Measurements from ENCODE around the gene SLC9A1. TPM values are rescaled to one million over a fixed set of nuclear protein-coding genes. Genes with fewer than 3 reads are reported as not detected.

Gene SLC9A1
- total RNA-seq, 1 donor from 2014 or later, result 1.8 TPM

GRCh38 chr1:27162090-27162489, 7.2 kb upstream of the SLC9A1 start:
- H3K27me3 ChIP-seq, result no peaks in the 10 kb centered on the region
- H3F3A ChIP-seq (ENCODE audit: low read depth), result no peaks in the 10 kb centered on the region
- H3K27me3 Mint-ChIP-seq (ENCODE audit: insufficient read depth, low read depth), result no peaks in the 10 kb centered on the region
- H3K4me2 ChIP-seq, result no peak overlapping the region
- TF ChIP-seq EZH2 (IDR thresholded peaks at IDR 0.05) (no peak), EZH2phosphoT487 (IDR thresholded peaks at IDR 0.05) (no peak)
- TF ChIP-seq, protein P1, sequence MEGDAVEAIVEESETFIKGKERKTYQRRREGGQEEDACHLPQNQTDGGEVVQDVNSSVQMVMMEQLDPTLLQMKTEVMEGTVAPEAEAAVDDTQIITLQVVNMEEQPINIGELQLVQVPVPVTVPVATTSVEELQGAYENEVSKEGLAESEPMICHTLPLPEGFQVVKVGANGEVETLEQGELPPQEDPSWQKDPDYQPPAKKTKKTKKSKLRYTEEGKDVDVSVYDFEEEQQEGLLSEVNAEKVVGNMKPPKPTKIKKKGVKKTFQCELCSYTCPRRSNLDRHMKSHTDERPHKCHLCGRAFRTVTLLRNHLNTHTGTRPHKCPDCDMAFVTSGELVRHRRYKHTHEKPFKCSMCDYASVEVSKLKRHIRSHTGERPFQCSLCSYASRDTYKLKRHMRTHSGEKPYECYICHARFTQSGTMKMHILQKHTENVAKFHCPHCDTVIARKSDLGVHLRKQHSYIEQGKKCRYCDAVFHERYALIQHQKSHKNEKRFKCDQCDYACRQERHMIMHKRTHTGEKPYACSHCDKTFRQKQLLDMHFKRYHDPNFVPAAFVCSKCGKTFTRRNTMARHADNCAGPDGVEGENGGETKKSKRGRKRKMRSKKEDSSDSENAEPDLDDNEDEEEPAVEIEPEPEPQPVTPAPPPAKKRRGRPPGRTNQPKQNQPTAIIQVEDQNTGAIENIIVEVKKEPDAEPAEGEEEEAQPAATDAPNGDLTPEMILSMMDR (IDR thresholded peaks at IDR 0.05), result no peak
- no peak overlapping the region for H3K4me3 Mint-ChIP-seq
- H3K9ac ChIP-seq, result no peak overlapping the region
- H3K36me3 ChIP-seq, result no peaks in the 10 kb centered on the region
- H3K9me3 Mint-ChIP-seq, result no peaks in the 10 kb centered on the region
- no peaks in the 10 kb centered on the region for H3K4me1 Mint-ChIP-seq
- no peak overlapping the region for H3K27ac Mint-ChIP-seq
- H3K9me3 ChIP-seq (ENCODE audit: low read depth), result no peaks in the 10 kb centered on the region
- H3K4me1 ChIP-seq, result no peaks in the 10 kb centered on the region
- DNase-seq (ENCODE audit: low spot score), result no peak
- H2AFZ ChIP-seq (replicated peaks), result no peak overlapping the region
- H3K27ac ChIP-seq, result no peak overlapping the region
- H4K20me1 ChIP-seq (ENCODE audit: low read depth), result no peaks in the 10 kb centered on the region
- no peaks in the 10 kb centered on the region for H3K36me3 Mint-ChIP-seq
- H3K4me3 ChIP-seq, result no peak overlapping the region
- no peaks in the 10 kb centered on the region for H3K79me2 ChIP-seq (ENCODE audit: low read depth)

DNA sequence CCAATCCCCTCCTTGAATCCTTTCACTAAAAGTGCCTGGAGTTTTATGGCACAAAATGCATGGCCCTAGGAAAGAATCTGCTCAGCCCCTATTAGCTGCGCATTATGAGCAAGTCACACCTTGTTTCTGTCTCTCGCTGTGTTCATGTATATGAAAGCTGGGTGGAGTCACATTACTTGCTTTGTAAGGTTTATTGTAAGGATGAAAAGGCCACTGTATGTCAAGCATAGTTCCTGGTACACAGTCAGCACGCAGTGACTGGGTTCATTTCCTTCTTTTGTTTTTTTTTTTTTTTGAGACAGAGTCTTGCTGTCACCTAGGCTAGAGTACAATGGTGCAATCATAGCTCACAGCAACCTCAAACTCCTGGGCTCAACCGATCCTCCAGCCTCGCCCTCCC, 6.7 kb upstream of the SLC9A1 start:
- Histone ChIP-seq H3K27ac (no peak overlapping the region), H3K4me2 (no peak overlapping the region), H3K4me3 (no peak overlapping the region), H4K20me1 (ENCODE audit: low read depth) (no peaks in the 10 kb centered on the region), H3K27me3 (no peaks in the 10 kb centered on the region), H3K9me3 (ENCODE audit: low read depth) (no peaks in the 10 kb centered on the region), H3K9ac (no peak overlapping the region), H3F3A (ENCODE audit: low read depth) (no peaks in the 10 kb centered on the region), H3K79me2 (ENCODE audit: low read depth) (no peaks in the 10 kb centered on the region), H3K4me1 (no peaks in the 10 kb centered on the region), H3K36me3 (no peaks in the 10 kb centered on the region), H2AFZ (replicated peaks) (no peak overlapping the region)
- no peak overlapping the region for H3K4me3 Mint-ChIP-seq
- no peak for DNase-seq (ENCODE audit: low spot score)
- H3K4me1 Mint-ChIP-seq, result no peaks in the 10 kb centered on the region
- no peaks in the 10 kb centered on the region for H3K9me3 Mint-ChIP-seq
- H3K36me3 Mint-ChIP-seq, result no peaks in the 10 kb centered on the region
- no peaks in the 10 kb centered on the region for H3K27me3 Mint-ChIP-seq (ENCODE audit: insufficient read depth, low read depth)
- no peak overlapping the region for H3K27ac Mint-ChIP-seq
- TF ChIP-seq EZH2 (IDR thresholded peaks at IDR 0.05), result no peak
- no peak for TF ChIP-seq EZH2phosphoT487 (IDR thresholded peaks at IDR 0.05)
- TF ChIP-seq, protein P1 (IDR thresholded peaks at IDR 0.05), result no peak

GRCh38 chr1:27157194-27157593, 2.3 kb upstream of the SLC9A1 start:
- H3K36me3 Mint-ChIP-seq, result no peaks in the 10 kb centered on the region
- no peak overlapping the region for H3K4me2 ChIP-seq
- no peak overlapping the region for H3K9ac ChIP-seq
- no peaks in the 10 kb centered on the region for H3K27me3 ChIP-seq
- no peak overlapping the region for H3K27ac Mint-ChIP-seq
- no peak overlapping the region for H3K4me3 ChIP-seq
- peaks cover 5% of the 10 kb centered on the region for H3F3A ChIP-seq (ENCODE audit: low read depth)
- peaks cover 22% of the 10 kb centered on the region for H3K79me2 ChIP-seq (ENCODE audit: low read depth)
- no peak for DNase-seq (ENCODE audit: low spot score)
- no peak overlapping the region for H3K4me3 Mint-ChIP-seq
- H3K4me1 ChIP-seq, result peaks cover 21% of the 10 kb centered on the region
- peaks cover 30% of the 10 kb centered on the region for H3K4me1 Mint-ChIP-seq
- no peak overlapping the region for H3K27ac ChIP-seq
- no peaks in the 10 kb centered on the region for H3K27me3 Mint-ChIP-seq (ENCODE audit: insufficient read depth, low read depth)
- no peaks in the 10 kb centered on the region for H3K9me3 ChIP-seq (ENCODE audit: low read depth)
- TF ChIP-seq EZH2phosphoT487 (IDR thresholded peaks at IDR 0.05) (no peak), EZH2 (IDR thresholded peaks at IDR 0.05) (no peak)
- TF ChIP-seq, protein P1 (IDR thresholded peaks at IDR 0.05), result no peak
- H2AFZ ChIP-seq (replicated peaks), result no peak overlapping the region
- peaks cover 15% of the 10 kb centered on the region for H4K20me1 ChIP-seq (ENCODE audit: low read depth)
- no peaks in the 10 kb centered on the region for H3K36me3 ChIP-seq
- no peaks in the 10 kb centered on the region for H3K9me3 Mint-ChIP-seq

All from neural progenitor cell (in vitro differentiated cells).